Astrocyte (in vitro differentiated cells and primary cell): ENCODE measurements around the gene ABCF3.

ENCODE experiments used
- EZH2 ChIP-seq: IDR thresholded peaks from 2 replicates; pipeline ENCODE4 v1.6.1; 2012; ENCODE audit warnings: mild to moderate bottlenecking, low read length, inconsistent platforms; ENCODE audit not compliant: insufficient read depth
- TF ChIP-seq, protein P1 (sequence below): IDR thresholded peaks from 2 replicates; pipeline ENCODE4 v1.5.1; 2011; ENCODE audit warnings: low read depth, mild to moderate bottlenecking, inconsistent platforms, low read length, moderate library complexity; ENCODE audit not compliant: insufficient read depth

DNA sequence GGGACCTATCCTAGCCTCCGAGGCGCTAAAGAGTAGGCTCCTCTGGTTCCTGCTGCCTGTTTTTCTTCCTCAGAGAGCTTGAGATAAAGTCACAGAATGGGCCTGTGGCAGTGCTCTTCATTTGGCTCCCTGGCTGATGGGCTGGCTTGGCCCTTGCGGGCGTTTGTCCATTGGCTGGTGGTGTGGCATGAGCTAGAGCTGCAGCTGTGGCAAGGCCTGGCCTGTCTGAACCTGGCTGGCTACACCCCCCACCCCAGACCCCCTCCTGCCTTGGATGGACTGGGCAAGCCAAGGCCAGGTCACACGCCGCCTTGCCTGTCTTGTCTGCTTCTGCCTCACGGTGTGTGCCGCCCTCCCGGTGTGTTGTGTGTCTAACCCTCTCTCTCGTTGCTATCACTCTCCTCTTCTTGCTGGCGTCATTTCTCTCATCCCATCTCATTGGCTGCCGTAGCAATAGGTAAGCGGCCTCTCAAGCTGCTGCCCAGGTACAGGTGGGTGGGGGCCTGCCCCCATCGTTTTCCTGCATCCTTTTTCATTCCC is 8.2 kb upstream of the ABCF3 start:
- TF ChIP-seq, protein P1, sequence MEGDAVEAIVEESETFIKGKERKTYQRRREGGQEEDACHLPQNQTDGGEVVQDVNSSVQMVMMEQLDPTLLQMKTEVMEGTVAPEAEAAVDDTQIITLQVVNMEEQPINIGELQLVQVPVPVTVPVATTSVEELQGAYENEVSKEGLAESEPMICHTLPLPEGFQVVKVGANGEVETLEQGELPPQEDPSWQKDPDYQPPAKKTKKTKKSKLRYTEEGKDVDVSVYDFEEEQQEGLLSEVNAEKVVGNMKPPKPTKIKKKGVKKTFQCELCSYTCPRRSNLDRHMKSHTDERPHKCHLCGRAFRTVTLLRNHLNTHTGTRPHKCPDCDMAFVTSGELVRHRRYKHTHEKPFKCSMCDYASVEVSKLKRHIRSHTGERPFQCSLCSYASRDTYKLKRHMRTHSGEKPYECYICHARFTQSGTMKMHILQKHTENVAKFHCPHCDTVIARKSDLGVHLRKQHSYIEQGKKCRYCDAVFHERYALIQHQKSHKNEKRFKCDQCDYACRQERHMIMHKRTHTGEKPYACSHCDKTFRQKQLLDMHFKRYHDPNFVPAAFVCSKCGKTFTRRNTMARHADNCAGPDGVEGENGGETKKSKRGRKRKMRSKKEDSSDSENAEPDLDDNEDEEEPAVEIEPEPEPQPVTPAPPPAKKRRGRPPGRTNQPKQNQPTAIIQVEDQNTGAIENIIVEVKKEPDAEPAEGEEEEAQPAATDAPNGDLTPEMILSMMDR: no peak
- no peak for TF ChIP-seq EZH2
